ENCODE results near the gene NPAS1. TPM values are rescaled to one million over a fixed set of nuclear protein-coding genes. Genes with fewer than 3 reads are reported as not detected.

NPAS1 gene
- total RNA-seq, 1 experiment from 2014 or later: 4.8 TPM

DNA sequence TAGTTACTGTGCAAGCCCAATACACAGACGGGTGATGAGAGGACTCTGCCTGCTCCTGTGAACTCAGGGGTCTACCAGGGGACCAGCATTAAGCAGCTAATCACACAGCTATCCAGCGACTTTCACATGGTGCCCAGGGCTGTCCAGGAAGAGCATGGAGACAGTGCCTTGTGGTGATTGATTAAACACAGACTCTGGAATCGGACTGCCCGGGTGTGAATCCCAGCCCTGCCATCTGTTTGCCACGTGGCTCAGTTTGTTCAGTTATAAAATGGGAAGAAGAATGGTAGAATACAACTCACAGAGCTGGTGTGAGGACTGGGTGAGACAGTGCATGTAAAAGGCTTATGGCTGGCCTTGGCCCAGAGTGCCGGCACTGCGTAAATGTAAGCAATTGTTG, 42.1 kb upstream of the NPAS1 start:
- Histone ChIP-seq H3K79me2 (ENCODE audit: low read length) (peaks cover 47% of the 10 kb centered on the region), H3K27me3 (ENCODE audit: low read length) (no peaks in the 10 kb centered on the region), H3K9me2 (replicated peaks; ENCODE audit: insufficient read depth, low read length) (no peaks in the 10 kb centered on the region), H3K4me2 (ENCODE audit: low read depth, low read length, poor library complexity, severe bottlenecking) (no peak overlapping the region), H3K9me3 (ENCODE audit: low read length) (no peaks in the 10 kb centered on the region), H3K9ac (ENCODE audit: low read length) (no peak overlapping the region), H3K4me1 (ENCODE audit: low read length) (no peaks in the 10 kb centered on the region), H3K4me3 (ENCODE audit: low read length) (no peak overlapping the region), H4K20me1 (ENCODE audit: insufficient read depth, low read depth, low read length) (peaks cover 6% of the 10 kb centered on the region; the same call in 1 of the 2 replicates), H3K27ac (ENCODE audit: low read length) (no peak overlapping the region), H2AFZ (ENCODE audit: low read length) (no peak overlapping the region), H3K36me3 (ENCODE audit: insufficient read depth, low read length) (no peaks in the 10 kb centered on the region)
- DNase-seq: no peak

- no peak overlapping the region for H3K27ac ChIP-seq (ENCODE audit: low read length)
- no peaks in the 10 kb centered on the region for H3K9me2 ChIP-seq (replicated peaks; ENCODE audit: insufficient read depth, low read length)
- H3K9me3 ChIP-seq (ENCODE audit: low read length): no peaks in the 10 kb centered on the region
- DNase-seq: no peak
- H2AFZ ChIP-seq (ENCODE audit: low read length): no peak overlapping the region
- no peak overlapping the region for H3K9ac ChIP-seq (ENCODE audit: low read length)
- H3K4me2 ChIP-seq (ENCODE audit: low read depth, low read length, poor library complexity, severe bottlenecking): no peak overlapping the region
- no peak overlapping the region for H3K4me3 ChIP-seq (ENCODE audit: low read length)
- no peaks in the 10 kb centered on the region for H3K27me3 ChIP-seq (ENCODE audit: low read length)
- H3K79me2 ChIP-seq (ENCODE audit: low read length): peaks cover 44% of the 10 kb centered on the region
- no peaks in the 10 kb centered on the region for H3K4me1 ChIP-seq (ENCODE audit: low read length)
- H4K20me1 ChIP-seq (ENCODE audit: insufficient read depth, low read depth, low read length): peaks cover 6% of the 10 kb centered on the region; the same call in 1 of the 2 replicates
- no peaks in the 10 kb centered on the region for H3K36me3 ChIP-seq (ENCODE audit: insufficient read depth, low read length)
Measured at GRCh38 chr19:46978171-46978869, 41.3 kb upstream of the NPAS1 start.

DNA sequence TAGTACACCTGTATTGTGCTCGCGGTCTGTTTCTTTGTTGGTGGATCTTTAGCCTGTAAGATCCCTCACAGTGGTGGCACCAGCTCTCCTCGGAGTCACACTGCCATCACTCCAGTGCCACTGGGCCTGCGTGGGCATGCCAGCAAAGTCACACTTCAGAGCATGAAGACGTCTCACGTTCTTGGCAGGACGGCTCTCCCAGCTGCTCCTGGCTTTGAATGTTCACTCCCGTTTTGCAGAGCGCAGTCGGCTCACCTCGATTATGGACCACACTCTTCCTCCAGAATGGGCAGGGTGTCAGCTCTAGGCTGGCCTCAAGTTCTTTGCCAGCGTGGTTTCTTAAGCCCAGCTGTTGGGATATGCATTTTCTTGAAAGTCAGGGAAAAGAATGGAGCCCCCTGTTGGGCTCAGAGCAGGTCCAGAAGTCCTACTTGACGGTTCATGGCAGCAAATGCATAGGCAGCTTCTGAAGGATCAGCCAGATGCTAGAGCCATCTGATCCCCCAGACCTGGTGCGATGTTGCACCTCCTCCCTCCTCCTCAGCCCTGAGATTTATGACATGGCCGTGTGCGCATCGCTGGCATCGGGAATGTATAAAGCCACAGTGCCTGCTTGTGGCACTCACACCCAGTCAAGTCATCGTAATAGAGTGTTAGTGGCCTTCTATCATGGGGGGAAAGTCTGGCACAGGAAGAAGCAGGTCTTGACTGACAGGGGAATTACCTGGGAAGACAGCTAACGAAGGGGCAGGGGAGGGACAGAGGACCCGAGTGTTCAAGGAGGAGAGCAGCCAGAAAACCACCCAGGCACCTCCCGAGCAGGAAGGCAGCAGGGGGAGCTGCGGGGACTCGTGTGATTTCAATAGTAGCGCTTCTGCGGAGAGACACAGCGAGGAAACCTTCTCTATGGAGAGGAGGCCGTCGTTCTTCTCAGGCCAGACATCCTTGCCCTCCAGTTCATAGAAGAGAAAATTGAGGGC, 40.2 kb upstream of the NPAS1 start:
- H3K79me2 ChIP-seq (ENCODE audit: low read length): peaks cover 46% of the 10 kb centered on the region
- H3K27me3 ChIP-seq (ENCODE audit: low read length): no peaks in the 10 kb centered on the region
- H4K20me1 ChIP-seq (ENCODE audit: insufficient read depth, low read depth, low read length): peaks cover 6% of the 10 kb centered on the region; the same call in 1 of the 2 replicates
- H3K27ac ChIP-seq (ENCODE audit: low read length): no peak overlapping the region
- no peak overlapping the region for H3K9ac ChIP-seq (ENCODE audit: low read length)
- H3K4me1 ChIP-seq (ENCODE audit: low read length): no peaks in the 10 kb centered on the region
- no peak overlapping the region for H2AFZ ChIP-seq (ENCODE audit: low read length)
- no peaks in the 10 kb centered on the region for H3K9me2 ChIP-seq (replicated peaks; ENCODE audit: insufficient read depth, low read length)
- H3K9me3 ChIP-seq (ENCODE audit: low read length): no peaks in the 10 kb centered on the region
- DNase-seq: no peak
- no peaks in the 10 kb centered on the region for H3K36me3 ChIP-seq (ENCODE audit: insufficient read depth, low read length)
- H3K4me3 ChIP-seq (ENCODE audit: low read length): no peak overlapping the region
- H3K4me2 ChIP-seq (ENCODE audit: low read depth, low read length, poor library complexity, severe bottlenecking): no peak overlapping the region

DNA sequence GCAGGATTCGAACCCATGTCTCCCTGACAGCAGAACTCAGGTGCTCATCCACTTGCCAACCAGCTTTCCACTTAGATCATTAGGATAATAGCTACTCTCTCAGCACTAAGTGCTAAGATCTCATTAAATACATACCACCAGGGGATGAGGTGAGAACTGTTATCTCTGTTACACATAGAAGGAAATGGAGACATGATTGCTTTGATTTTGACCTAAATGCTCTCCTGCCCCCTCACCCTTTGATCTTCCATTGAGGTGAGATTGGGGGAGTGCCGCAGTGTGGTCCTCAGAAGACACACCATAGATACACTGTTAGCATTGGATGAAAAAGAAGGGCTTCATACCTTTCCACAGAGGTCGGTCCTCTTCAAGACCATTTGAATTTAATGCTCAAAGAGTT, 38.9 kb upstream of the NPAS1 start:
- peaks cover 51% of the 10 kb centered on the region for H3K79me2 ChIP-seq (ENCODE audit: low read length)
- no peak overlapping the region for H3K4me3 ChIP-seq (ENCODE audit: low read length)
- H3K36me3 ChIP-seq (ENCODE audit: insufficient read depth, low read length): no peaks in the 10 kb centered on the region
- H3K9ac ChIP-seq (ENCODE audit: low read length): no peak overlapping the region
- H3K27ac ChIP-seq (ENCODE audit: low read length): no peak overlapping the region
- no peaks in the 10 kb centered on the region for H3K9me2 ChIP-seq (replicated peaks; ENCODE audit: insufficient read depth, low read length)
- H4K20me1 ChIP-seq (ENCODE audit: insufficient read depth, low read depth, low read length): peaks cover 11% of the 10 kb centered on the region; the same call in 1 of the 2 replicates
- H2AFZ ChIP-seq (ENCODE audit: low read length): no peak overlapping the region
- H3K4me1 ChIP-seq (ENCODE audit: low read length): no peaks in the 10 kb centered on the region
- no peak for DNase-seq
- no peak overlapping the region for H3K4me2 ChIP-seq (ENCODE audit: low read depth, low read length, poor library complexity, severe bottlenecking)
- H3K27me3 ChIP-seq (ENCODE audit: low read length): no peaks in the 10 kb centered on the region
- H3K9me3 ChIP-seq (ENCODE audit: low read length): no peaks in the 10 kb centered on the region

DNA sequence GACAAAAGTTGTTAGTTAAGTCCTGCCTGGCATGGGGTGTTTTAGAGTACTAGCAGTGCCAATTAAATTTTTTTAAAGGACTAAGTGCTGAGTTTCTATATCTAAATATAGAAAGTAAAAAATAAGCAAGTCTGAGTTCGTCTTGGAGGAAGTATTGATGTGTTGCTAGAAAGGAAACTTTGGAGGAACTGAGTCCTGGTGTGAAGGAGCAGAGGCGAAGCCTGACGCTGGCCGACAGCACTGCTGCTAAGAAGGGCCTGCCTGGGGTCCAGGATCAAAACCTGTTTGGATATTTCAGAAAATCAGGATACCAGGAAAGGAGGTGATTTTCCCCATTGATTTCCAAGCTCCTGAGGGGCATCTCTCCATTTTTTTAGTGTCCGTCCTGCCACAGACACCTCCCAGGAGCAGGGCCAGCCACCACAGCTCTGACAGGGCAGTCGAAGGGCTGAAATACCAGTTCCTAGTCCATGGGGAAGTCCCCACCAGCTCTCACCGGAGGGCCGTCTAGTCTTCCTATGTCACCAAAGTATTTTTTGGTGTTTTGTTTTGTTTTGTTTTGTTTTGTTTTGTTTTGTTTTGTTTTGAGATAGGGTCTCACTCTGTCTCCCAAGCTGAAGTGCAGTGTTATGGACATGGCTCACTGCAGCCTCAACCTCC, 38.2 kb upstream of the NPAS1 start:
- Histone ChIP-seq H2AFZ (ENCODE audit: low read length) (no peak overlapping the region), H3K4me1 (ENCODE audit: low read length) (no peaks in the 10 kb centered on the region), H4K20me1 (ENCODE audit: insufficient read depth, low read depth, low read length) (peaks cover 11% of the 10 kb centered on the region; the same call in 1 of the 2 replicates)

GRCh38 chr19:46983097-46983496, 36.5 kb upstream of the NPAS1 start:
- Histone ChIP-seq H3K9me2 (replicated peaks; ENCODE audit: insufficient read depth, low read length) (no peaks in the 10 kb centered on the region), H3K4me1 (ENCODE audit: low read length) (no peaks in the 10 kb centered on the region), H3K79me2 (ENCODE audit: low read length) (peaks cover 37% of the 10 kb centered on the region), H2AFZ (ENCODE audit: low read length) (no peak overlapping the region), H3K9me3 (ENCODE audit: low read length) (no peaks in the 10 kb centered on the region), H4K20me1 (ENCODE audit: insufficient read depth, low read depth, low read length) (peaks cover 11% of the 10 kb centered on the region; the same call in 1 of the 2 replicates), H3K27me3 (ENCODE audit: low read length) (no peaks in the 10 kb centered on the region), H3K4me3 (ENCODE audit: low read length) (no peak overlapping the region), H3K9ac (ENCODE audit: low read length) (no peak overlapping the region), H3K27ac (ENCODE audit: low read length) (no peak overlapping the region), H3K36me3 (ENCODE audit: insufficient read depth, low read length) (no peaks in the 10 kb centered on the region), H3K4me2 (ENCODE audit: low read depth, low read length, poor library complexity, severe bottlenecking) (no peak overlapping the region)
- no peak for DNase-seq

More for the DNA sequence above, 38.2 kb upstream of the NPAS1 start:
- Histone ChIP-seq H3K4me3 (ENCODE audit: low read length) (no peak overlapping the region), H3K4me2 (ENCODE audit: low read depth, low read length, poor library complexity, severe bottlenecking) (no peak overlapping the region), H3K9ac (ENCODE audit: low read length) (no peak overlapping the region), H3K79me2 (ENCODE audit: low read length) (peaks cover 51% of the 10 kb centered on the region), H3K9me3 (ENCODE audit: low read length) (no peaks in the 10 kb centered on the region), H3K9me2 (replicated peaks; ENCODE audit: insufficient read depth, low read length) (no peaks in the 10 kb centered on the region), H3K36me3 (ENCODE audit: insufficient read depth, low read length) (no peaks in the 10 kb centered on the region), H3K27ac (ENCODE audit: low read length) (no peak overlapping the region), H3K27me3 (ENCODE audit: low read length) (no peaks in the 10 kb centered on the region)
- DNase-seq: no peak

- Histone ChIP-seq H3K9me2 (replicated peaks; ENCODE audit: insufficient read depth, low read length) (no peaks in the 10 kb centered on the region), H3K27ac (ENCODE audit: low read length) (no peak overlapping the region), H3K79me2 (ENCODE audit: low read length) (peaks cover 30% of the 10 kb centered on the region), H3K4me2 (ENCODE audit: low read depth, low read length, poor library complexity, severe bottlenecking) (no peak overlapping the region), H2AFZ (ENCODE audit: low read length) (no peak overlapping the region), H4K20me1 (ENCODE audit: insufficient read depth, low read depth, low read length) (peaks cover 11% of the 10 kb centered on the region; the same call in 1 of the 2 replicates), H3K9ac (ENCODE audit: low read length) (no peak overlapping the region), H3K9me3 (ENCODE audit: low read length) (no peaks in the 10 kb centered on the region), H3K4me1 (ENCODE audit: low read length) (no peaks in the 10 kb centered on the region), H3K27me3 (ENCODE audit: low read length) (no peaks in the 10 kb centered on the region), H3K4me3 (ENCODE audit: low read length) (no peak overlapping the region), H3K36me3 (ENCODE audit: insufficient read depth, low read length) (no peaks in the 10 kb centered on the region)
- DNase-seq: no peak
Measured at GRCh38 chr19:46984077-46985010, 35.3 kb upstream of the NPAS1 start.

All from Karpas-422 (cell line).